Measurements from ENCODE around the gene SEMA3D.

DNA sequence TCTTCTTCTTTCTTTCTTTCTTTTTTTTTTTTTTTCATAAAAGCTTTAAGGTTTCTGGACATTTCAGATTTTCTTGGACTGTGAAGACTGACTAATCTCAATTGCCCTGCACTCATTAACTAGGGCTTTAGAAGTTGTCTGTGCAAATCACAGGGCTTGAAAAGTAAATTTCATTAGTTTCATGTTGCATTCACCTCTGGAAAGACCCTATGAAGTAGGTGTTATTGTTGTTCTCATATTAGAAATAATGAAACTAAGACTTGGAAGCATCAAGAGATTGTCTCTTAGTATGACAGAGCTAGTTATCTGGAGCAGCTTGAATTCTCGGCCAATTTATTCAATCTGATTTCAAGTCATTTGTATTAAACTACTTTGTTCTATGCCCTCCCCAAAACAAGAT, 28.2 kb upstream of the SEMA3D start:
- TF ChIP-seq, protein P1, sequence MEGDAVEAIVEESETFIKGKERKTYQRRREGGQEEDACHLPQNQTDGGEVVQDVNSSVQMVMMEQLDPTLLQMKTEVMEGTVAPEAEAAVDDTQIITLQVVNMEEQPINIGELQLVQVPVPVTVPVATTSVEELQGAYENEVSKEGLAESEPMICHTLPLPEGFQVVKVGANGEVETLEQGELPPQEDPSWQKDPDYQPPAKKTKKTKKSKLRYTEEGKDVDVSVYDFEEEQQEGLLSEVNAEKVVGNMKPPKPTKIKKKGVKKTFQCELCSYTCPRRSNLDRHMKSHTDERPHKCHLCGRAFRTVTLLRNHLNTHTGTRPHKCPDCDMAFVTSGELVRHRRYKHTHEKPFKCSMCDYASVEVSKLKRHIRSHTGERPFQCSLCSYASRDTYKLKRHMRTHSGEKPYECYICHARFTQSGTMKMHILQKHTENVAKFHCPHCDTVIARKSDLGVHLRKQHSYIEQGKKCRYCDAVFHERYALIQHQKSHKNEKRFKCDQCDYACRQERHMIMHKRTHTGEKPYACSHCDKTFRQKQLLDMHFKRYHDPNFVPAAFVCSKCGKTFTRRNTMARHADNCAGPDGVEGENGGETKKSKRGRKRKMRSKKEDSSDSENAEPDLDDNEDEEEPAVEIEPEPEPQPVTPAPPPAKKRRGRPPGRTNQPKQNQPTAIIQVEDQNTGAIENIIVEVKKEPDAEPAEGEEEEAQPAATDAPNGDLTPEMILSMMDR (IDR thresholded peaks at IDR 0.05): no peak
- no peak for TF ChIP-seq POLR2A (IDR thresholded peaks at IDR 0.05)

Data from breast epithelium (tissue), 3 donors.